Inflammatory macrophage (primary cell): Measurements from ENCODE around the gene COL28A1.
A peak's percentile ranks its signal among the peaks of the same experiment; 100 is the strongest.

Source experiments
- DNase-seq, 2 donors: peaks; one replicate each; pipeline ENCODE4 v3.0.0-alpha.2; 2020 to 2022
- total RNA-seq, 18 experiments: gene quantifications; one replicate each; lab custom pipeline; 2026; ENCODE audit warnings: mixed read lengths in 6 of 18, inconsistent platforms in 2 of 18; lab: John Stamatoyannopoulos, UW

COL28A1 gene
- total RNA-seq: 0 to 0.32 (median 0.07) reads per million in 18 experiments

GRCh38 chr7:7535691-7536090 lies at the start of gene COL28A1:
COL28A1 (minus strand) TSS chr7:7535873; CDS start chr7:7532875, 2,998 bp downstream.
- DNase-seq: no peak

- DNase-seq: no peak
These were observed 49.0 kb upstream of the COL28A1 start for GRCh38 chr7:7584653-7585052.

- no peak for DNase-seq
These were observed 48.1 kb upstream of the COL28A1 start for GRCh38 chr7:7583731-7584130.

- no peak for DNase-seq
These were observed 46.9 kb upstream of the COL28A1 start for GRCh38 chr7:7582596-7582995.

GRCh38 chr7:7581531-7582179 lies 46.0 kb upstream of the COL28A1 start:
- no peak for DNase-seq

- no peak for DNase-seq
These were observed 44.0 kb upstream of the COL28A1 start for GRCh38 chr7:7579638-7580037.

- peak; percentile 37 to 51 for DNase-seq
These were observed 42.2 kb upstream of the COL28A1 start for GRCh38 chr7:7577888-7578287.

GRCh38 chr7:7576344-7576743 lies 40.7 kb upstream of the COL28A1 start:
- DNase-seq: no peak

GRCh38 chr7:7573701-7574100 lies 38.0 kb upstream of the COL28A1 start:
- DNase-seq: no peak

- DNase-seq: no peak
These were observed 34.9 kb upstream of the COL28A1 start for GRCh38 chr7:7570584-7570983.

- no peak for DNase-seq
These were observed 33.9 kb upstream of the COL28A1 start for GRCh38 chr7:7569615-7570014.

GRCh38 chr7:7569081-7569527 lies 33.4 kb upstream of the COL28A1 start:
- peak; percentile 58 to 61 for DNase-seq

- DNase-seq: no peak
These were observed 32.9 kb upstream of the COL28A1 start for GRCh38 chr7:7568553-7568952.

GRCh38 chr7:7567898-7568531 lies 32.3 kb upstream of the COL28A1 start:
- no peak for DNase-seq

- DNase-seq: peak; percentile 78 to 89
These were observed 31.3 kb upstream of the COL28A1 start, which contains the start of gene MIOS for GRCh38 chr7:7566651-7567611. MIOS (plus strand) TSS chr7:7566884; CDS start chr7:7572476, 5,592 bp downstream.

GRCh38 chr7:7565746-7566650 lies 30.3 kb upstream of the COL28A1 start:
- no peak for DNase-seq

- DNase-seq: no peak
These were observed 29.5 kb upstream of the COL28A1 start for GRCh38 chr7:7565018-7565680.

GRCh38 chr7:7564323-7564780 lies 28.7 kb upstream of the COL28A1 start:
- peak; percentile 62 to 63 for DNase-seq

- no peak for DNase-seq
These were observed 28.1 kb upstream of the COL28A1 start for GRCh38 chr7:7563813-7564212.

- DNase-seq: no peak
These were observed 27.6 kb upstream of the COL28A1 start for GRCh38 chr7:7563269-7563668.

- no peak for DNase-seq
These were observed 27.1 kb upstream of the COL28A1 start for GRCh38 chr7:7562736-7563135.
